NB4 (cell line): Measurements from ENCODE around the gene SLC31A1.

ENCODE experiments used
- CTCF ChIP-seq: IDR thresholded peaks from one replicate; pipeline ENCODE4 v1.5.1; 2012; ENCODE audit warnings: low read depth, low read length
- MAX ChIP-seq: IDR thresholded peaks from 2 replicates; pipeline ENCODE4 v1.6.1; 2011; ENCODE audit warnings: low read depth, low read length
- MYC ChIP-seq: IDR thresholded peaks from 2 replicates; pipeline ENCODE4 v1.6.1; 2011; ENCODE audit warnings: low read depth, low read length
- POLR2A ChIP-seq: IDR thresholded peaks from 2 replicates; pipeline ENCODE4 v1.6.1; 2011; ENCODE audit warnings: mild to moderate bottlenecking; ENCODE audit not compliant: insufficient read length; ENCODE audit errors: extremely low read depth

- no peak for TF ChIP-seq CTCF
- no peak for TF ChIP-seq MAX
- no peak for TF ChIP-seq POLR2A
- TF ChIP-seq MYC = no peak
These were observed 44.8 kb downstream of the SLC31A1 start for GRCh38 chr9:113266174-113266573.
